Large intestine (tissue), 3 donors: ENCODE data around the gene CYS1. TPM values are rescaled to one million over a fixed set of nuclear protein-coding genes. Genes with fewer than 3 reads are reported as not detected.

Source experiments
- DNase-seq, 2 donors: peaks; one replicate each; pipeline versions ENCODE4 v3.0.0 to v3.0.0-alpha.2; 2013
- H3K27ac ChIP-seq: one replicate; pipeline ENCODE4 v1.5.1; 2013; ENCODE audit warnings: low read length
- H3K27me3 ChIP-seq: 2 replicates; pipeline ENCODE4 v1.6.1; 2013; ENCODE audit warnings: low read length; ENCODE audit not compliant: control insufficient read depth, insufficient read depth
- H3K36me3 ChIP-seq: 2 replicates; pipeline ENCODE4 v1.6.1; 2013; ENCODE audit warnings: low read length; ENCODE audit not compliant: control insufficient read depth, insufficient read depth
- H3K4me1 ChIP-seq: one replicate; pipeline ENCODE4 v1.6.1; 2013; ENCODE audit warnings: low read length; ENCODE audit not compliant: control insufficient read depth, insufficient read depth
- H3K4me3 ChIP-seq: one replicate; pipeline ENCODE4 v1.5.1; 2013; ENCODE audit warnings: low read length
- H3K9me3 ChIP-seq: one replicate; pipeline ENCODE4 v1.6.1; 2013; ENCODE audit warnings: mild to moderate bottlenecking, low read depth, low read length, moderate library complexity; ENCODE audit not compliant: control insufficient read depth
- WGBS: methylation state at CpG from one replicate; pipeline ENCODE4 v1.1.5; 2013; ENCODE audit warnings: low lambda C conversion rate; ENCODE audit not compliant: insufficient coverage; 5-methylcytosine and 5-hydroxymethylcytosine counted together
- polyA plus RNA-seq: library from polyadenylated mRNA; unstranded; fragments of 120-200 nt; gene quantifications from one replicate; pipeline ENCODE4 v1.2.1, GENCODE V29; 2013

Gene CYS1
- polyA plus RNA-seq, 1 donor, result 22.1 TPM

GRCh38 chr2:10007921-10008808 is 72.0 kb downstream of the CYS1 start:
- H3K27me3 ChIP-seq, result peaks cover 15% of the 10 kb centered on the region
- no peak overlapping the region for H3K27ac ChIP-seq
- WGBS, result 100% methylated on average over 1 of the region's 22 CpGs
- DNase-seq, result no peak
- H3K9me3 ChIP-seq, result peaks cover 17% of the 10 kb centered on the region
- H3K4me1 ChIP-seq, result peaks cover 3% of the 10 kb centered on the region
- H3K36me3 ChIP-seq, result no peaks in the 10 kb centered on the region
- H3K4me3 ChIP-seq, result no peak overlapping the region

DNA sequence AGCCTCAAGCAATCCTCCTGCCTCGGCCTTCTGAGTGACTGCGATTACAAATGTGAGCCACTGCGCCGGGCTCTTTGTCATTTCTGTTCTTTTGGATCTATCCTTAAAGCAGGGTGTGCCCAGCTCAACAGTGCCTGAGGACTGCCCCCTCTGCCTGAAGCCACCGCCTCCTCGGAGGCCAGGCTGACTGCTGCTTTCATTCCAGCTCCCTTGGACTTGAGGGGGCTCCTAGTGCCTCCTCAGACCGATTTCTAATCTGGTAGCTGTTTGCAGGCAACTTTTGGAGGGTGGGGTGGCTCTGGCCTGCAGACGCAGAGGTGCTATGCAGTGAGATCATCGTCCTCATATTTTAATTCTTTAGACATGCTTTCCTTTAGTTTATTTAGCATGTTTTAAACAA is 72.8 kb downstream of the CYS1 start:
- no peak overlapping the region for H3K27ac ChIP-seq
- 70% methylated on average over 2 of the region's 9 CpGs for WGBS
- no peaks in the 10 kb centered on the region for H3K36me3 ChIP-seq
- peaks cover 13% of the 10 kb centered on the region for H3K9me3 ChIP-seq
- H3K27me3 ChIP-seq, result peaks cover 15% of the 10 kb centered on the region
- no peak for DNase-seq
- no peak overlapping the region for H3K4me3 ChIP-seq
- H3K4me1 ChIP-seq, result peaks cover 3% of the 10 kb centered on the region

Other genes with a start within 250 kb of the CYS1 start
- 12.0 TPM for gene TAF1B, start 236.9 kb downstream of the CYS1 start, polyA plus RNA-seq
- 3.0 TPM for gene GRHL1, start 128.7 kb downstream of the CYS1 start, polyA plus RNA-seq
- 10.6 TPM for gene KLF11, start 36.9 kb downstream of the CYS1 start, polyA plus RNA-seq
- 33.2 TPM for gene RRM2, start 42.3 kb upstream of the CYS1 start, polyA plus RNA-seq
- gene HPCAL1, start 222.5 kb upstream of the CYS1 start, polyA plus RNA-seq, result 68.7 TPM